HCT116 (cell line): ENCODE results near the gene FCRL5. TPM values are rescaled to one million over a fixed set of nuclear protein-coding genes. Genes with fewer than 3 reads are reported as not detected.

Source experiments
- ATAC-seq: fragments of 200-7000 bp; cut with Tn5 transposase; 2 replicates; pipeline ENCODE4 v1.9.1; 2020; ENCODE audit warnings: mild to moderate bottlenecking, moderate library complexity
- BruUV-seq: library from RNA; stranded (reverse); fragments of 400-500 nt; replicated peaks from 2 replicates; lab custom pipeline; 2021; lab: Mats Ljungman, UMichigan
- CTCF ChIA-PET: fragments of 300-600 bp; sonication (Branson Sonifier 250); formaldehyde crosslinking; loops from one replicate; lab custom pipeline; 2021; ENCODE audit warnings: antibody characterized with exemption; lab: Charles Lee
- POLR2A ChIA-PET: fragments of 300-600, 350-600 bp; sonication (Branson Sonifier 250); formaldehyde crosslinking; loops from one replicate; lab custom pipeline; 2021; ENCODE audit warnings: antibody characterized with exemption; lab: Charles Lee
- RAD21 ChIA-PET, 2 experiments: fragments of 300-600 bp; sonication (Branson Sonifier 250); formaldehyde crosslinking; loops; one replicate each; lab custom pipeline; 2023; ENCODE audit warnings: low total read pairs in 2 of 2; ENCODE audit not compliant: uncharacterized antibody in 2 of 2, unreplicated experiment in 2 of 2, low non-redundant PET in 1 of 2; lab: Charles Lee
- DNase-seq: peaks from one replicate; pipeline ENCODE4 v3.0.0-alpha.2; 2010; ENCODE audit warnings: low read depth, low spot score
- H2AFZ ChIP-seq: fragments of 200-600 bp; shearing (Covaris generic), sonication (generic); 2 replicates; pipeline ENCODE4 v1.6.1; 2017; ENCODE audit warnings: low read depth, mixed run types, mixed read lengths, antibody characterized with exemption, low read length; ENCODE audit not compliant: poor library complexity, severe bottlenecking
- H3K27ac ChIP-seq: 2 replicates; pipeline ENCODE4 v1.5.1; 2012; ENCODE audit warnings: low read depth, low read length
- H3K27me3 ChIP-seq: fragments of 200-600 bp; sonication (generic); 2 replicates; pipeline ENCODE4 v1.6.1; 2016; ENCODE audit warnings: mixed run types, low read length, mixed read lengths; ENCODE audit not compliant: insufficient read depth
- H3K36me3 ChIP-seq, 2 experiments: fragments of 200-500 bp in 1 of 2; fragments of 200-600 bp in 1 of 2; sonication (Bioruptor generic) in 1 of 2; sonication (generic) in 1 of 2; 2 replicates each; pipeline versions ENCODE4 v1.5.1 to v1.6.1; 2014 to 2016; ENCODE audit warnings: low read length in 2 of 2, inconsistent platforms in 1 of 2, mixed read lengths in 1 of 2, mixed run types in 1 of 2; ENCODE audit not compliant: insufficient read depth in 2 of 2, control insufficient read depth in 1 of 2
- H3K4me1 ChIP-seq, 2 experiments: fragments of 200-600 bp in 1 of 2; sonication (generic) in 1 of 2; 2 replicates each; pipeline versions ENCODE4 v1.5.1 to v1.6.1; 2012 to 2017; ENCODE audit warnings: low read length in 2 of 2, inconsistent platforms in 1 of 2, mild to moderate bottlenecking in 1 of 2, mixed read lengths in 1 of 2, mixed run types in 1 of 2, moderate library complexity in 1 of 2; ENCODE audit not compliant: insufficient read depth in 2 of 2, control insufficient read depth in 1 of 2
- H3K4me2 ChIP-seq: fragments of 200-600 bp; sonication (generic); 2 replicates; pipeline ENCODE4 v1.6.1; 2017; ENCODE audit warnings: mixed run types, low read length, mixed read lengths
- H3K4me3 ChIP-seq, 2 experiments: fragments of 200-600 bp in 1 of 2; sonication (generic) in 1 of 2; replicated peaks in 1 of 2; 2 replicates each; pipeline ENCODE4 v1.5.1; 2011 to 2016; ENCODE audit warnings: low read length in 2 of 2, control low read depth in 1 of 2, low read depth in 1 of 2, mild to moderate bottlenecking in 1 of 2, mixed read lengths in 1 of 2, mixed run types in 1 of 2
- H3K79me2 ChIP-seq: fragments of 200-600 bp; sonication (generic); 2 replicates; pipeline ENCODE4 v1.6.1; 2017; ENCODE audit warnings: mild to moderate bottlenecking, mixed run types, low read length, moderate library complexity, mixed read lengths; ENCODE audit not compliant: insufficient read depth
- H3K9ac ChIP-seq: fragments of 200-600 bp; sonication (generic); 2 replicates; pipeline ENCODE4 v1.6.1; 2016; ENCODE audit warnings: low read length, mixed read lengths
- H3K9me2 ChIP-seq: fragments of 200-600 bp; sonication (generic), shearing (Covaris generic); 2 replicates; pipeline ENCODE4 v1.6.1; 2017; ENCODE audit warnings: mixed run types, mild to moderate bottlenecking, moderate library complexity; ENCODE audit not compliant: insufficient read depth
- H3K9me3 ChIP-seq, 2 experiments: fragments of 200-500 bp in 1 of 2; fragments of 200-600 bp in 1 of 2; sonication (Bioruptor generic) in 1 of 2; sonication (generic) in 1 of 2; 2 replicates each; pipeline ENCODE4 v1.6.1; 2014 to 2017; ENCODE audit warnings: low read length in 2 of 2, mixed read lengths in 2 of 2, inconsistent platforms in 1 of 2, low read depth in 1 of 2, mild to moderate bottlenecking in 1 of 2, mixed run types in 1 of 2, moderate library complexity in 1 of 2; ENCODE audit not compliant: control insufficient read depth in 1 of 2, insufficient read depth in 1 of 2
- H4K20me1 ChIP-seq: fragments of 200-600 bp; sonication (generic), shearing (Covaris generic); 2 replicates; pipeline ENCODE4 v1.6.1; 2017; ENCODE audit warnings: mixed run types, mild to moderate bottlenecking, moderate library complexity; ENCODE audit not compliant: insufficient read depth
- EGR1 ChIP-seq: IDR thresholded peaks from 2 replicates; pipeline ENCODE4 v1.6.1; 2012; ENCODE audit warnings: low read depth
- ELF1 ChIP-seq: IDR thresholded peaks from 2 replicates; pipeline ENCODE4 v1.6.1; 2012; ENCODE audit warnings: low read depth, borderline replicate concordance
- FOSL1 ChIP-seq: IDR thresholded peaks from 2 replicates; pipeline ENCODE4 v1.6.1; 2012; ENCODE audit warnings: low read depth
- REST ChIP-seq: IDR thresholded peaks from 2 replicates; pipeline ENCODE4 v1.6.1; 2012; ENCODE audit warnings: low read depth
- SIN3A ChIP-seq: IDR thresholded peaks from 2 replicates; pipeline ENCODE4 v1.6.1; 2012; ENCODE audit warnings: low read depth
- YY1 ChIP-seq: IDR thresholded peaks from 2 replicates; pipeline ENCODE4 v1.6.1; 2011; ENCODE audit warnings: low read length, low read depth, moderate library complexity, mild to moderate bottlenecking; ENCODE audit not compliant: insufficient replicate concordance; ENCODE audit errors: extremely low read depth
- intact Hi-C: fragments of 100-400 bp; cut with micrococcal nuclease; formaldehyde crosslinking; loops from 2 replicates; pipeline ENCODE4 v1.10.0; 2022
- total RNA-seq: library from RNA; stranded (reverse); gene quantifications from one replicate; pipeline ENCODE4 v1.2.1, GENCODE V29; 2021; ENCODE audit not compliant: unreplicated experiment

The FCRL5 gene
- total RNA-seq, 1 experiment from 2014 or later = not detected

DNA sequence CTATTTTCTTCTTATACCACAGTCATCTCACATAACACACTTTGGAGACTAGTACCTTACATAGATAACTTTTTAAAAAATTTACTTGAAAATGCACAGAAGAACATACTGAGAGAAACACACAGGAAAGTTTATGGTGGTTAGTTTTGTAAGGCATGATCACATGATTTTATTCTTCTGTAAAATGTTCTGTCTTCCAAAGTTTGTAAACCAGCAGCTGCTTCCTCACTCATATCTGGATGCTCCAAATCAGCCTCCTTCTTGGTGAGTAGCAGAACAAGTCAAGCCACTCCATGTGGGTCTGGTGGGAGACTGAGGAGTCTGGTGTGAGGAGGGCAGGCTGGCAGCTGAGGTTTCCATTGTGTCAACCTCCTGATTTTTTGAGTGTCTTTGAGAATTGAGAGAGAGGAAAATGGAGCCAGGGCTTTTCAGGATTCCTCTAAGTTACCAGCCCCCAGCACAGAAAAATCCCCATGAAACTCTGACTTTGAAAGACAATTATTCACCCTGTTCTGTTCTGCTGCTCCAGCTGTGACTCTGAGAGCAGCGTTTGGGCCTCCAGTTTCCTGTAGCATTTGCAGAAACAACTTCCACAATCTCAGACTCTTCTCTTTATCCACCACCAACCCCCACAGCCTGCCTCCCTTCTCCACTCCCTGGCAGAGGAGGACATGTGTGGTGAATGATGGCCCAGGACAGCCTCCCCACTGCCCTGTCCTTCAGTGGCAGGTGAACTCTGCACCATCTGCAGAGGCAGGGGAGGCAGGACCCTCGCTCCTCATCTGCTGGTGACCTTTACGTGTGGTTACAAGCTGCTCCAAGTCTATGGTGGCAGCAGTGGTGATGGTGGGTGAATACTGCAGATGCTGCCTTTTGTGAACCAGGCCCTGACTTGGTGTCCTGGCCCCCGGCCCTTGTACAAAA, 82.3 kb downstream of the FCRL5 start:
- Histone ChIP-seq H3K36me3 (no peaks in the 10 kb centered on the region), H3K9me3 (no peaks in the 10 kb centered on the region), H3K4me3 (no peak overlapping the region), H3K9ac (no peak overlapping the region), H3K9me2 (no peaks in the 10 kb centered on the region), H4K20me1 (no peaks in the 10 kb centered on the region), H2AFZ (no peak overlapping the region), H3K4me2 (no peak overlapping the region), H3K79me2 (no peaks in the 10 kb centered on the region), H3K27me3 (peaks cover 10% of the 10 kb centered on the region; the same call in 1 of the 2 replicates), H3K4me1 (no peaks in the 10 kb centered on the region), H3K27ac (no peak overlapping the region)
- ATAC-seq (no peak), DNase-seq (no peak)
- BruUV-seq = no TSS peak
- RAD21 ChIA-PET = no interaction called here
- TF ChIP-seq EGR1 (no peak), YY1 (no peak), SIN3A (no peak), FOSL1 (no peak), ELF1 (no peak), REST (no peak)
- CTCF ChIA-PET = no interaction called here
- intact Hi-C loops = no loop called here
- POLR2A ChIA-PET = interaction anchor here (0.6 kb wide), 1 partner anchor 19 kb away, joined by 3 read pairs; no protein-coding TSS in a partner anchor
